Measurements from ENCODE around the gene LAMA5.

Gene LAMA5

GRCh38 chr20:62370115-62370806, 3.1 kb upstream of the LAMA5 start:
- no peak overlapping the region for H3K27ac ChIP-seq (ENCODE audit: low read length)
- no peak for DNase-seq

GRCh38 chr20:62369815-62370114, 2.7 kb upstream of the LAMA5 start:
- Histone ChIP-seq H4K20me1 (ENCODE audit: insufficient read depth, low read length) (no peaks in the 10 kb centered on the region), H3K9me3 (replicated peaks; ENCODE audit: insufficient read depth, low read length) (no peaks in the 10 kb centered on the region), H3K9me2 (replicated peaks; ENCODE audit: insufficient read depth, low read length) (no peaks in the 10 kb centered on the region), H3K4me3 (ENCODE audit: low read length) (no peak overlapping the region), H3K4me1 (ENCODE audit: low read length) (peaks cover 13% of the 10 kb centered on the region), H3K36me3 (replicated peaks; ENCODE audit: insufficient read depth, low read length) (no peaks in the 10 kb centered on the region), H3K27me3 (replicated peaks; ENCODE audit: insufficient read depth, low read length) (no peaks in the 10 kb centered on the region), H3K27ac (ENCODE audit: low read length) (no peak overlapping the region), H3F3A (ENCODE audit: insufficient read depth, low read length) (peaks cover 4% of the 10 kb centered on the region; the same call in 1 of the 2 replicates), H3K4me2 (ENCODE audit: low read depth, low read length) (no peak overlapping the region), H2AFZ (ENCODE audit: low read length) (no peak overlapping the region), H3K79me2 (ENCODE audit: low read length) (peaks cover 21% of the 10 kb centered on the region), H3K9ac (ENCODE audit: low read length) (no peak overlapping the region)
- TF ChIP-seq EZH2 (optimal IDR thresholded peaks at IDR 0.05; ENCODE audit: low read depth, low read length) = no peak
- TF ChIP-seq EZH2phosphoT487 (IDR thresholded peaks at IDR 0.05; ENCODE audit: low read length) = no peak
- TF ChIP-seq, protein P1, sequence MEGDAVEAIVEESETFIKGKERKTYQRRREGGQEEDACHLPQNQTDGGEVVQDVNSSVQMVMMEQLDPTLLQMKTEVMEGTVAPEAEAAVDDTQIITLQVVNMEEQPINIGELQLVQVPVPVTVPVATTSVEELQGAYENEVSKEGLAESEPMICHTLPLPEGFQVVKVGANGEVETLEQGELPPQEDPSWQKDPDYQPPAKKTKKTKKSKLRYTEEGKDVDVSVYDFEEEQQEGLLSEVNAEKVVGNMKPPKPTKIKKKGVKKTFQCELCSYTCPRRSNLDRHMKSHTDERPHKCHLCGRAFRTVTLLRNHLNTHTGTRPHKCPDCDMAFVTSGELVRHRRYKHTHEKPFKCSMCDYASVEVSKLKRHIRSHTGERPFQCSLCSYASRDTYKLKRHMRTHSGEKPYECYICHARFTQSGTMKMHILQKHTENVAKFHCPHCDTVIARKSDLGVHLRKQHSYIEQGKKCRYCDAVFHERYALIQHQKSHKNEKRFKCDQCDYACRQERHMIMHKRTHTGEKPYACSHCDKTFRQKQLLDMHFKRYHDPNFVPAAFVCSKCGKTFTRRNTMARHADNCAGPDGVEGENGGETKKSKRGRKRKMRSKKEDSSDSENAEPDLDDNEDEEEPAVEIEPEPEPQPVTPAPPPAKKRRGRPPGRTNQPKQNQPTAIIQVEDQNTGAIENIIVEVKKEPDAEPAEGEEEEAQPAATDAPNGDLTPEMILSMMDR (IDR thresholded peaks at IDR 0.05; ENCODE audit: low read length) = no peak
- no peak for DNase-seq

More at GRCh38 chr20:62370115-62370806, 3.1 kb upstream of the LAMA5 start:
- Histone ChIP-seq H3K9ac (ENCODE audit: low read length) (no peak overlapping the region), H3K36me3 (replicated peaks; ENCODE audit: insufficient read depth, low read length) (no peaks in the 10 kb centered on the region), H3K27me3 (replicated peaks; ENCODE audit: insufficient read depth, low read length) (no peaks in the 10 kb centered on the region), H3K4me3 (ENCODE audit: low read length) (no peak overlapping the region), H3K4me2 (ENCODE audit: low read depth, low read length) (no peak overlapping the region), H3K9me3 (replicated peaks; ENCODE audit: insufficient read depth, low read length) (no peaks in the 10 kb centered on the region), H3K9me2 (replicated peaks; ENCODE audit: insufficient read depth, low read length) (no peaks in the 10 kb centered on the region), H3F3A (ENCODE audit: insufficient read depth, low read length) (peaks cover 4% of the 10 kb centered on the region; the same call in 1 of the 2 replicates), H3K79me2 (ENCODE audit: low read length) (peaks cover 16% of the 10 kb centered on the region), H2AFZ (ENCODE audit: low read length) (no peak overlapping the region), H3K4me1 (ENCODE audit: low read length) (peaks cover 13% of the 10 kb centered on the region), H4K20me1 (ENCODE audit: insufficient read depth, low read length) (no peaks in the 10 kb centered on the region)
- TF ChIP-seq, protein P1 (IDR thresholded peaks at IDR 0.05; ENCODE audit: low read length) = no peak
- TF ChIP-seq EZH2 (optimal IDR thresholded peaks at IDR 0.05; ENCODE audit: low read depth, low read length) (no peak), EZH2phosphoT487 (IDR thresholded peaks at IDR 0.05; ENCODE audit: low read length) (no peak)

- Histone ChIP-seq H3K9me3 (replicated peaks; ENCODE audit: insufficient read depth, low read length) (no peaks in the 10 kb centered on the region), H3K36me3 (replicated peaks; ENCODE audit: insufficient read depth, low read length) (no peaks in the 10 kb centered on the region), H3K79me2 (ENCODE audit: low read length) (peaks cover 27% of the 10 kb centered on the region), H3F3A (ENCODE audit: insufficient read depth, low read length) (peaks cover 4% of the 10 kb centered on the region; the same call in 1 of the 2 replicates), H3K4me2 (ENCODE audit: low read depth, low read length) (no peak overlapping the region), H3K9me2 (replicated peaks; ENCODE audit: insufficient read depth, low read length) (no peaks in the 10 kb centered on the region), H3K27me3 (replicated peaks; ENCODE audit: insufficient read depth, low read length) (no peaks in the 10 kb centered on the region), H3K4me1 (ENCODE audit: low read length) (peaks cover 13% of the 10 kb centered on the region), H3K4me3 (ENCODE audit: low read length) (no peak overlapping the region), H2AFZ (ENCODE audit: low read length) (no peak overlapping the region), H4K20me1 (ENCODE audit: insufficient read depth, low read length) (no peaks in the 10 kb centered on the region), H3K27ac (ENCODE audit: low read length) (no peak overlapping the region), H3K9ac (ENCODE audit: low read length) (no peak overlapping the region)
- no peak for TF ChIP-seq EZH2phosphoT487 (IDR thresholded peaks at IDR 0.05; ENCODE audit: low read length)
- TF ChIP-seq, protein P1 (IDR thresholded peaks at IDR 0.05; ENCODE audit: low read length) = no peak; the same call in 1 of the 2 replicates
- TF ChIP-seq EZH2 (optimal IDR thresholded peaks at IDR 0.05; ENCODE audit: low read depth, low read length) = no peak
- no peak for DNase-seq
Observed at GRCh38 chr20:62368976-62369814, 2.1 kb upstream of the LAMA5 start.

Data from MM.1S (cell line).